Stomach (tissue), 4 donors: ENCODE results near the gene FETUB.

Experiments used
- CTCF ChIP-seq, 7 experiments: fragments of 450-650 bp in 4 of 7; fragments of 200-600 bp in 3 of 7; sonication (generic) in 3 of 7; IDR thresholded peaks; one replicate each; pipeline ENCODE4 v1.5.1; 2016 to 2019; ENCODE audit warnings: antibody characterized with exemption in 7 of 7, control low read depth in 2 of 7, mild to moderate bottlenecking in 1 of 7
- POLR2A ChIP-seq, 4 donors: fragments of 450-650 bp; IDR thresholded peaks; one replicate each; pipeline ENCODE4 v1.6.1; 2016; ENCODE audit warnings: antibody characterized with exemption in 4 of 4, control low read depth in 2 of 4, mild to moderate bottlenecking in 1 of 4, moderate library complexity in 1 of 4

DNA sequence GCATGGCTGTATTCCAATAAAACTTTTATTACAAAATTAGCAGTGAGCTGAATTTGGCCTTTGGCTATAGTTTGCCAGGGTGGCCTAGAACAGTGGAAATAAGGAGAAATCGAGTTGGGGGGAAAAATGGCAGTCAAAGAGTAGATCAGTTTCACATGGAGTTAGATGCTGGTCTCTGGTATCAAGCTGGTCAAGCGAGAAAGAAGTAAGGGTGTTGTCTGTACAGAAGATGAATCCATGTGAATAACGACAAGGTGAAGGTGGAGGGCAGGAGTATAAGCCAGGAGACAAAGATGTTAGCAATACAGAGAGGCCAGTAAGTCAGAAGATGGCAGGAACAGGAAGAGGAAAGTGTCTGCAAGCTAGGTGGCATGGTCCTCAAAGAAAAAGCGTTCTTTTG is 15.6 kb upstream of the FETUB start:
- TF ChIP-seq POLR2A (IDR thresholded peaks at IDR 0.05) (no peak), CTCF (IDR thresholded peaks at IDR 0.05) (no peak)
